IPS DF 19.7 (cell line): Measurements from ENCODE around the gene WSCD2.

Experiments
- DNase-seq: peaks from one replicate; pipeline ENCODE4 v3.0.0-alpha.2; 2013; ENCODE audit warnings: low read depth, low spot score

Gene WSCD2

DNA sequence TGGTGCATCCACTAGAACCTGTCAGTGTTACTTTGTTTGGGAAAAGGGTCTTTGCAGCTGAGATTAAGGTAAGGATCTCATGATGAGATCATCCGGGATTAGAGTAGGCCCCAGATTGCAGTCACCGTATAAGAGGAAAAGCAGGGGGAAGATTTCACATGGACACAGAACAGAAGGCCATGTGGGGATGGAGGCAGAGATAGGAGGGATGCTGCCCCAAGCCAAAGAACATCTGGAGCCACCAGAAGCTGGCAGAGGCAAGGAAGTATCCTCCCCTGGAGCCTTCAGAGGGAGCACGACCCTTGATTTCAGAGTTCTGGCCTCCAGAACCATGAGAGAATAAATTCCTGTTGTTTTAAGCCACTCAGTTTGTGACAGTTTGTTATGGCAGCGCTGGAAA lies 170.4 kb downstream of the WSCD2 start:
- DNase-seq, result no peak
